GM21515 (cell line): ENCODE measurements around the gene PDE6A.
"Not testable (repeated sequence)": the region's sequence is repeated elsewhere in the genome, so short reads cannot be mapped to it uniquely, and the experiment has no call there.

Experiments used
- ATAC-seq: cut with Tn5 transposase; IDR thresholded peaks from one replicate; pipeline ENCODE4 v1.9.1; 2021; ENCODE audit not compliant: unreplicated experiment

The PDE6A gene

DNA sequence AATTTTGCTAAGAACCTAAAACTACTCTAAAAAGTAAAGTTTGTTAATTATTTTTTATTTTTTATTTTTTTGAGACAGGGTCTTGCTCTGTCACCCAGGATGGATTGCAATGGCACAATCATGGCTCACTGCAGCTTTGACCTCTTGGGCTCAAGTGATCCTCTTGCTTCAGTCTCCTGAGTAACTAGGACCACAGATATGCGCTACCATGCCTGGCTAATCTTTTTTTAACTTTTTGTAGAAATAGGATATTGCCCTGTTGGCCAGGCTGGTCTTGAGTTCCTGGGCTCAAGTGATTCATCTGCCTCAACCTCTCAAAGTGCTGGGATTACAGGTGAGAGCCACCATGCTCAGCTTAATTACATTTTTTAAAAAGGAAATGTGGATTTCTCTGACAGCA, 45.8 kb downstream of the PDE6A start:
- ATAC-seq = no peak

DNA sequence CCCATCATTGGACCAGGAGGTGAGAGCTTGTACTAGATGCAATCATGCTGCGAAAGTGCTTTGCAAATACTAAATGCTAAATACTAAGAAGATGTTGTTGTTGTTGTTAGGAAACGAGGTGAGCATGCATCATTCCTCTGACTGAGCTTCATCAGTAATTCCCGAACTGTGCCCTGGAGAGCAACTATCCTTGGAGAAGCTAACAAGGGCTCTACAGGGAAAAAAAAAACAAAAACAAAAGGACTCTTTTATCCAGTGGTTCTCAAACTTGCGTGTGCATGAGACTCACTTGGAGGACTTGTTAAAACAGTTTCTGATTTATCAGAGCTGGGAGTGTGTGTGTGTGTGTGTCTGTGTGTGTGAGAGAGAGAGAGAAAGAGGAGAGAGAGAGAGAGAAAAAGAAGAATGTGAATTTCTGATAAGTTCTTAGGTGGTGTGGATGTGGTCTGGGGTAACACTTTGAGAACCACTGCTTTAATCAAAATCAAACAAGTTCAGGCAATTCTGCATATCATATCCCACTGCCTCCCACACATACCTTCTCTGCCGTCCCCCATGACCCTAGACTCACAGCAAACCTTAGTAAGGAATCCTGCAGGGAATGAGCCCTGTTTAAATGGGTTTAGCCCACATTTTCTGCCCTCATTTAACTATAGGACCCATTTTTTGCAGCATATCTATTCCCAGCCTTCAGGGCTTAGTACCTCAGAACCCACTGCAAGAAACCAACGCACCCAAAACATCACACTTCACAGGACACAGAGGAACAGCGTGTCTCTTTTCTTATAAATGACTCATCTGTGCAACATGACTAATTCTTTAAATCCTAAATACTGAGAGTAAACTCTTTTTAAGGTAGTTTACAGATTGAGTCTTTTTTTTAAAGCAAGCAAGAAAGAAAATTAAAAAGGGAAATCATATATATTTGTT, 48.9 kb downstream of the PDE6A start:
- ATAC-seq = no peak

DNA sequence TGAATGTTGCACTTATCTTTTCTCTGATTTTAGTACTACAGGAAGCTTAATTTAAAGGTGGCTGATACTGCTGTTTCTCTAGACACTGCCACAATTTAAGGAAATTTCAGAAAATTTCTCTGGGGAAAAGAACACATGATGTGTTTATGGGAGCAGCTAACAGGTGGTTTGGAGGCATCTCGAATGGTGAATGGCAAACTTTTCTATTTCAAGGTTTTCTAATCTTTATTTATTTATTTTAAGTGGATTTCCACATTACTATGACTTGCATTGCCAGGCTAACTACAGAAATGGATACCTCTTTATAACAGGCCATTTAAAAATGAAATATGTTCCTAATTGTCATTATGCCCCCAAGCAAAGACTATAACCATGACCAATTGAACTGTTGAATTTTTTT, 50.4 kb downstream of the PDE6A start:
- ATAC-seq = no peak

DNA sequence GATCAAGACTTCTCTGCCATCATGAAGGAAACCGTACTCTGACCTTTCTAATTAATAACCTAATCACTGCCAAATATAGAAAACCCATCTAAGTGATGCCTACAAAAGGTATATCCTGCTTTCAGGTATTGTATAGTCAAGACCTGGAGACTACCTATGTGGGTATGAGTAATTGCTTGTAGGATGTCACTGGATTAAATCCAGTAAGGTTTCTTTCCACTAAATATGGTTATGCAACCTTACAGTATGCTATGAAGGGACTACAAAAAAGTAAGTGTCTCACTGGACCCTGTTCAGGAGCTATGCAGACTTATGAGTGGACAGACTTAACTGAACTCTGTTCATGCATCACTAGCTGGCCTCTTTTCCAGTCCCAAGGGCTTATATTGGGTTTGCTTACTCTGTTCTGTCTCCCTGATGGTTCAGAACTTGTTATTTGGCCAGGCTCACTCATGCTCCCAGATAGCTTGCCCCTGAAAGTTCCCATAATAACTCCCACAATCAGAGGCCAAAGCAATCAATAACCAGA, 51.1 kb downstream of the PDE6A start:
- ATAC-seq = no peak

DNA sequence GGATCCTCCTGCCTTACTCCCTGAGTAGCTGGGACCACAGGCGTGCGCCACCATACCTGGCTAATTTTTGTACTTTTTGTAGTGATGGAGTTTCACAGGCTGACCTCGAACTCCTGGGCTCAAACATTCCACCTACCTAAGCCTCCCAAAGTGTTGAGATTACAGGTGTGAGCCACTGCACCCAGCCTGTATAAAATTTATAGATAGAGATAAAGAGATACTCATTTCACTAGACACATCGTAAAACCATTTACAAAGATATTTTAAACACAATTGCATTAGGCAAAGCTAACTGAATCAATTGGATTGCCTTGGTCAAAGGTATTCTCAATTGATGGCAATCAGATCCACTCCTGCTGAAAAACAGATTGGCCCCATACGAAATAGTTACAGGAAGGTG, 52.0 kb downstream of the PDE6A start:
- no peak for ATAC-seq

DNA sequence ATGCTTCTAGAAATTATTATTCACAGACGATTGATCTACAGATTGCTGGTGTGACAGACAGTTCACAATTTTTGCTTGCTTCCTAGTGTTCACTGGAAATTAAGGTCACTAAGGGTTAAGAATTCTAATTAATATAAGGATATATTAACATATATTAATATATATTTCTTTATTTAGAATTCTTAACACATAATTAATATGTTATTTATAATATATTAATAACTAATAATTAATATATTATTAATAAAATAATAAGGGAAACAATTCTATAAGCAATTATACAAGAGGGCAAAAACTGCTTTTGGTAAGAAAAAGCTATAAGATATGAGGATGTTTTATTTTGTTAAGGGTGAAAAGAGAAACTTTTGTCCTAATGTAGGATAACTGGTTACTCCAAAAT, 56.3 kb downstream of the PDE6A start:
- ATAC-seq = no peak

DNA sequence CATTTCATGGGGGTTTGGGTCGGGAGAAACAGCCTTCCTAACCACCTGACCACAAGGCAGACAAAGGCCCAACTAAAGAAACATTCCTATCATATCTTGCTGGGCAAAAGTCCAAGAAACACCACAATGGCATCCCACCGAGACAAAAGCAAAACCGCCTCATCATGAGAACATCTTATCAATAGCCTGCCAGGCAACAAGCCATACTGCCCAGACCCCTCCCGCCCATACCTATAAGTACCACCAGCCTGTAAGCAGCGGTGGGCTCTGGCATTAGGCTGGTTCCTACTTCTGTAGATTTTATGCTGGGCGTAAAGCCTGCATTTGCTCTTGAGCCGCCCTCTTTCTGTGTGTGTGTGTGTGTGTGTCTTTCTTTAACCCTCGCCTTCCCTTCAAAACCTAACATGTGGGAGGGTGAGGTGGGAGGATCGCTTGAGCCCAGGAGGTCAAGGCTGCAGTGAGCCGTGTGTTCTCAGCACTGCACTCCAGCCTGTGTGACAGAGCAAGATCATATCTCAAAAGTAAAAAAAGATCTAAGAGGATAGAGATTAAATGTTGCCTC, 56.9 kb downstream of the PDE6A start:
- ATAC-seq = no peak

DNA sequence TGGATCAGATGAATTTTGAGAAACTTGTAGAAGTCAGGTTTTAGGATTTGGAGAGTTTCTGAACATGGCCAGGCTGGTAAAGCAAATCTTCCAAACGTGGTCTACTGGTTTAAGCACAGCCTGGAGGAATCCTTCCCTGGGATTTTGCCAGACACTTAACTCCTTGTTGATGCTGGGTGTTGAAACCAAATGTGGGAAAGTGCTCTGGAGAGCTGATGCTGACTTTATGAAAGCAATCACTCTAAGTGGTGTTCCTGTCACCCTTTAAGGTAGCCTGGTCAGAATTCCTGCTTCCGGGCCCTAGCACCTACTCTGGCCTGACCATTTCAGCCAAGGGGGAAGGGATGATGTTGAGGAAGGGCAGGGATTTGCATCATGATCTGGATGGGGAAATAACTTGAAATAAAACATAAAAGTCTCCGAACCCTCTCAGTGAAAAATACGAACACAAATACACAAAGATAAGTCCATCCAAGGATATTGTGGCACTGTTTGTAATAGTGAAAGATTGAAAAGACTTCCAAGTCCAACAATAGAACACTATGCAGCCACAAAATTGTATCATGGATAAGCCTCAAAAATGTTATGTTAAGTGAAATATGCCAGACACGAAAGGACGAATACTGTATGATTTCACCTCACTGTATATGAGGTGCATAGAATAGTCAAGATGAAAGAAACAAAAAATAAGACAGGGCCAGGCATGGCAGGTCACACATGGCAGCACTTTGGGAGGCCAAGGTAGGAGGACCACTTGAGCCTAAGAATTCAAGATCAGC, 57.7 kb downstream of the PDE6A start:
- ATAC-seq = no peak

DNA sequence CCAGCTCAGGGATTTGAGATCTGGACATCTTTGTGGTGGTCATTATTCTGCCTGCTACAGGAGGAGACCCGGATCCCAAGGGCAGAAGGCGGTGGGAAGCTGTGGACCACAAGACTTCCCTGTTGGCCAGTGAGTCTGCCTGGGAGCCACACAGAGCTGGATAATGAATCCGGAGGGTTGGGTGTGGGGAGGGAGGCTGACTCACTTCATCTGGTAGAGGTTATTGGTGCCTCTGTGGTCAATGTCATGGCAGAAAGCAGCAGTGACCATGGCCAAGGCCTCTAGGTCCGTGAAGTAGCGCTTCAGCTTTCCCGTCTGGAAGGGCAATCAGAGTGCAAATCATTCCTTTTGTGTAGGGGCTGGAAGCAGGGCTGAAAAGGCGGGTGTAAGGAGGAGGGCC, 58.5 kb downstream of the PDE6A start:
- ATAC-seq = no peak

DNA sequence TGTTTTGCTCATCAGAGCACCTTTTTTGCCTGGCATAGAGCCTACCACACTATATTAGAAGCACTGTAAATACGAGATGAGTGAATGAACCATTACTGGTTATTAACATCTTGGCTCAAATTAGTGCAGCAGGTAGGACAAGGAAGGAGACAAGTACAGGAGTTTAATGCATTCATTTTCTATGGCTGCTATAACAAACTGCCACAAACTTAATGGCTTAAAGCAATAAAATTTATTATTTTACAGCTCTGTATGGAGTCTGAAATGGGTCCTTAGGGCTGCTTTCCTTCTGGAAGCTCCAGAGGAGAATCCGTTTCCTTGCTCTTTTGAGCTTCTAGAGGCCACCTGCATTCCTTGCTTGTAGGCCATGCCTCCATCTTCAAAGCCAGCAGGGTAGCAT, 59.1 kb downstream of the PDE6A start:
- no peak for ATAC-seq

DNA sequence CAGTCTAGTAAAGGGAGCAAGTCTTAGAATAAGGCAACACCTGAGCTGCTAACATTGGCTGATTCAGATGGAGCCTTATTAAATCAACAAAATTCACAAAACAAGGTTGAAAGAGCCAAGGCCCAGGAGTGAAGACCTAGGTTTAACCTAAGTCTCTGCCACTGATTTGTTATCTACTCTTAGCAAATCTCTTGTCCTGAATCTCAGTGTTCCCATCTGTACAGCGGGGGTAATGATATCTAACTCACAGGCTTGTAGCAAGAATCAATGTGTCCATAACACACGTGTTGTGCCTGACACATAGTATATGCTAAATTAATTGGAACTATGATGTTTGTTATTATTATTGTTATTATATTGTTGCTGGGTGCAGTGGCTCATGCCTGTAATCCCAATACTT, 61.0 kb downstream of the PDE6A start:
- ATAC-seq = no peak

DNA sequence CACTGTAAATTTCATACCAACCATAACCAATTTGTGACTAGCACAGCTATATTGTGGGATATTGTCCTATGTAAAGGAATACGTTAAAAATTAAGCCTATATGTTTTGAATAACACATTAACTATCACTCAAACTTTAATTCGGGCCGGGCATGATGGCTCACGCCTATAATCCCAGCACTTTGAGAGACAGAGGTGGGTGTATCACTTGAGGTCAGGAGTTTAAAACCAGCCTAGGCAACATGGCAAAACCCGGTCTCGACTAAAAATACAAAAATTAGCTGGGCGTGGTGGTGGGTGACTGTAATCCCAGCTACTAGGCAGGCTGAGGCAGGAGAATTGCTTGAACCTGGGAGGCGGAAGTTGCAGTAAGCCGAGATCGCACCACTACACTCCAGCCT, 62.0 kb downstream of the PDE6A start:
- ATAC-seq = not testable (repeated sequence)

DNA sequence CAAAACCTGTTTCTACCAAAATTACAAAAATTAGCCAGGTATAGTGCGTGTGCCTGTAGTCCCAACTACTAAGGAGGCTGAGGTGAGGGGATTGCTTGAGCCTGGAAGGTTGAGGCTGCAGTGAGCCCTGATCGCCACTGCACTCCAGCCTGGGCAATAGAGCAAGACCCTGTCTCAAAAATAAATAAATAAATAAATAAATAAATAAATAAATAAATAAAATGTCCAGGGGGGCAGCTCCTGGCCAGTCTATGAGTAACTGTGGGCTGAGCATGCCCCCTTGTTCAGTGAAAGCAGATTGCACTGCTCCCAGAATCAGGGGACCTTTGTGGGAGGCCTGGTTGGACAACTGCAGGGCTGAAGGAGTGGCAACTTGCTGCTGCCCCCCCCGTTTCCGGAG, 62.7 kb downstream of the PDE6A start:
- no peak for ATAC-seq

DNA sequence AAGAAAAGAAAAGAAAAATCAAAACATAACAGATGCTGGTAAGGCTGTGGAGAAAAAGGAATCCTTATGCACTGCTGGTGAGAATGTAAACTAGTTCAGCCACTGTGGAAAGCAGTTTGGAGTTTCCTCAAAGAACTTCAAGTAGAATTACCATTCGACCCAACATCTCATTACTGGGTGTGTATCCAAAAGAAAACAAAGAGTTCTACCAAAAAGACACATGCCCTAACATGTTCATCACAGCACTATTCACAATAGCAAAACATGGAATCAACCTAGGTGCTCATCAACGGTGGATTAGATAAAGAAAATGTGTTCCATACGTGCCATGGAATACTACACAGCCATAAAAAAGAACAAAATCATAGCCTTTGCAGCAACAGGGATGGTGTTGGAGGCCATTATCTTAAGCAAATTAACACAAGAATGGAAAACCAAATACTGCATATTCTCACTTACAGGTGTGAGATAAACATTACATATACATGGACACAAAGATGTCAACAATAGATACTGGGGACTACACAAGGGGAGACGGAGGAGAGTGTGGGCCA, 63.4 kb downstream of the PDE6A start:
- ATAC-seq = no peak

DNA sequence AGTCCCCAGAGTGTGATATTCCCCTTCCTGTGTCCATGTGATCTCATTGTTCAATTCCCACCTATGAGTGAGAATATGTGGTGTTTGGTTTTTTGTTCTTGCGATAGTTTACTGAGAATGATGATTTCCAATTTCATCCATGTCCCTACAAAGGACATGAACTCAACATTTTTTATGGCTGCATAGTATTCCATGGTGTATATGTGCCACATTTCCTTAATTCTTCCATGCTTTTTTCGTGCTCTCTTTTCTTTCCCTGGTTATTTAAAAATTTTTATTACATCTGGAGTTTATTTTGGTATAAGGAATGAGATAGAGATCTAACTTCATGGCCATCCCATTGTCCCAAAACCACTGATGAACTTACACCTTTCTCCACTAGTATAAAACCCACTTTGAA, 65.0 kb downstream of the PDE6A start:
- ATAC-seq = not testable (repeated sequence)

DNA sequence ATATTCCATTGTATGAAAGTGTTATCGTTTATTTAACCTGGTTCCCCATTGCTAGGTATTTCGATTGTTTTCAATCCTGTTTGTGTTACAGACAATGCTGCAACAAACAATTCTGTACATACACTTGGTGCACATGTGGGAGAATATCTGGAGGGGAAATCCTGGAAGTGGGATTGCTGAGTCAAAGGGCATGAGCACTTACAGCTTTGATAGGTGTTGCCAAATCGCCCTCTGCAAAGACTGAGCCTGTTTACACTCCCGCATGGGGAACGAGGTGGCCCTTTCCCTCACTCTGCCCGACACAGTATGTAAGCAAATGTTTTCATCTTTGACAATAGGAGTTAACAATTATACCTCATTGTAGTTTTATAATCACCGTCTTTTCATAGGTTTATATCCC, 66.2 kb downstream of the PDE6A start:
- ATAC-seq = no peak

DNA sequence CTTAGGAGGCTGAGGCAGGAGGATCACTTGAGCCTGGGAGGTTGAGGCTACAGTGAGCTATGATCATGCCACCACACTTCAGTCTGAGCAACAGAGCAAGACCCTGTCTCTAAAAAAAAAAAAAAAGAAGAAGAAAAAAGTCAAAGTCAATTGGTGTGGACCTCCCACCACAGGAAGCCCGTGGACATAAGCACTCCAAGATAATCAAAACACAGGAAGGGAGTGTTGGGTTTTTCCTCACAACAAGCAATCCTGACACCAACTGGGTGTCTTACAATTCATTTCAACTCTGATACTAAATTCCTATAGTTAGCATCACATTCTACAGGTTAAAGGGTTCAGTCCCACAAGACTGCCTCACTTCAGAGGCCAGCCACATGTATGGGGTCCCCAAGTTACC, 70.7 kb downstream of the PDE6A start:
- ATAC-seq = no peak

DNA sequence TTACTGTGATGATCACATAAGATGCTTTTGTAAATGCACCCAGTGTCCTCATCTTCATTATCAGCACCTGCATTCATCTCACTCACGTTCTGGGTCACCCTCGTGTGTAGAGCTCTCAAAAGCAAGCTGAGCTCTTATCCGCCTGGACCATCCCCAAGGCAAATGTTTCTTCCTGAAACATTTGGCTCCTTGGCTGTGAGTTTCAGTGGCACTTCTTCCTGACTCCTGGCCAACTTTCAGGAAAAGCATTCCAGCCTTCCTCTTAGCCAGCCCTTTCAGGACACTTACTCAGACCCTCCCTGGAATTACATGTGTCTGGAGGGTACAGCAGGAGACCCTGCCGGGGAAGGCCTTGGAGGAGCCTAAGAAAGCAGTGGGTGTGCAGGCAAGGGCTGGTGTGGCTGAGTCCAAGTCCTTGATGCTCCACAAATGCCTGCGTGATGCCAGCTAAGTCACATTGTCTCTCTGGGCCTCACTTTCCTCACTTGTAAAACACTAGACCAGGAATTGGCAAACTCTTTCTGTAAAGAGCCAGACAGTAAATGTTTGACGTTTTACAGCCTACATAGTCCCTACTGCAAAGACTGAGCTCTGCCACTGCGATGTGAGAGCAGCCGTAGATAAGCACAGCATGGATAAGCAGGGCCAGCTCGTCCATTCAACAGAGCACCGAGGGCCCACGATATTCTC, 72.1 kb downstream of the PDE6A start:
- ATAC-seq = no peak

DNA sequence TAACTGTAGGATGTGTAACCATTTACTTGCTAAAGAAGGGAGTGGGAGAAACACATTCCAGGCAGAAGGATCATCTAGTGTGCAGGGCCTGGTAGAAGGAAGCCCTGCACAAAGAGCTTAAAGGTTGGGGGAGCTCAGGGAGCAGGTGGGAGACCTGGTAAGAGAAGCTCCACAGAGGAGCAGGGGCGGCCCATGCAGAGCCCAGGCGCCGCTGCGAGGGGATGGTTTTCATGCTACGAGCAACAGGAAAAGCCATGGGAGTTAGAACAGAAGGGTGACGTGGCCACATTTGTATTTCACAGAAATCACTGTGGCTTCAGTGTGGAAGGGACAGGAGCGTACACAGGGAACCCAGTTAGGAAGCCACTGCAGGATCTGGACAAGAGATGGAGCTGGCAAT, 73.1 kb downstream of the PDE6A start:
- ATAC-seq = no peak

DNA sequence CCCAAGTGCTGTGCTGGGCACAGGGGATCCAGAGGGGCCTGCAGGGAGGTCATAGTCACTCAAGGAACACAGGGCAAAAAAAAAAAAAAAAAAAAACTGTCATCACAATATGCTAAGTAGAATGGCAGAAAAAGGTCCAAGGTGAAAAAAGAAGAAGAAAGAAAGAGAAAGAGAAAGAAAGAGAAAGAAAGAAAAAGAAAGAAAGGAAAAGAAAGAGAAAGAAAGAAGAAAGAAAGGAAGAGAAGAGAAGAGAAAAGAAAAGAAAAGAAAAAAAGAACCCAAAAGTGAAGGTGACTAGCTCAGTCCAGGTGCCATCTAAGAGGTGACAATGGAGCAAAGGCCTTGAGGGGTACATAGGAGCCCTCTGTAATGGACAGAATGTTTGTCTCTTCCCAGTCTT, 73.9 kb downstream of the PDE6A start:
- no peak for ATAC-seq

DNA sequence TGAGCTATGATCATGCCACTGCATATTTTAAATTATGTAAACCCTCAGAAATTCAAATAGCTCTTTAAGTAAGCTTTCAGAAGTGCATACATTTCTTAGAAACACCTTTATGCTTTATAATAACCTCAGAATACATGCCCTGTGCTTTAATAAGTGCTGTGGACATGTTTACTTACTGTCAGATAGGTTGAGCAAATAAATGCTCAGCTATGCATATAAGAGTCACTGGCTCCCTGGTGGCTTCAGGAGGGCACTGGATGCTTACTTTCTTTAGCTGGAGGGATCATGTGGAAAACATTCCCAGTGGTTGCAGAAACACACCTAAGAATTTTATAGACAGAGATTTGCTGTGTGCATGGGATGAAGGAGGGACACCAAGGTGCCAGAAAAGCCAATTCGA, 74.4 kb downstream of the PDE6A start:
- no peak for ATAC-seq
